ENCODE measurements around the gene ST8SIA3. TPM values are rescaled to one million over a fixed set of nuclear protein-coding genes. Genes with fewer than 3 reads are reported as not detected.

ST8SIA3 gene
- total RNA-seq, 2 experiments from 2014 or later = not detected

- BruUV-seq (replicated peaks) = no TSS peak
- H2AFZ ChIP-seq (ENCODE audit: low read length) = no peak overlapping the region
- H3K27ac ChIP-seq (ENCODE audit: low read depth, low read length, poor library complexity, severe bottlenecking) = no peak overlapping the region
- H3K79me2 ChIP-seq (ENCODE audit: insufficient read depth, low read depth, low read length) = no peaks in the 10 kb centered on the region
- ChIA-PET CTCF (ENCODE audit: unreplicated experiment) (no interaction called here), POLR2A (no interaction called here)
- H3K9me3 ChIP-seq (ENCODE audit: low read length) = no peaks in the 10 kb centered on the region
- no peak for DNase-seq (ENCODE audit: low spot score)
- H3K4me2 ChIP-seq (ENCODE audit: low read length) = no peak overlapping the region
- TF ChIP-seq EZH2phosphoT487 (IDR thresholded peaks at IDR 0.05; ENCODE audit: borderline replicate concordance, low read depth, low read length) (no peak), CTCF (conservative IDR thresholded peaks at IDR 0.05; ENCODE audit: low read length) (no peak)
- H3K4me1 ChIP-seq (ENCODE audit: insufficient read depth, low read length, poor library complexity, severe bottlenecking) = no peaks in the 10 kb centered on the region
- H3K4me3 ChIP-seq (ENCODE audit: low read depth, low read length, poor library complexity, severe bottlenecking) = no peak overlapping the region
- H3K36me3 ChIP-seq (ENCODE audit: insufficient read depth, low read length) = no peaks in the 10 kb centered on the region
- intact Hi-C loops (cut with micrococcal nuclease; ENCODE audit: unreplicated experiment) = no loop called here
- no peaks in the 10 kb centered on the region for H3K9me2 ChIP-seq (ENCODE audit: insufficient read depth, low read length)
- no peaks in the 10 kb centered on the region for H4K20me1 ChIP-seq (ENCODE audit: insufficient read depth, low read length)
These were observed 31.8 kb upstream of the ST8SIA3 start for GRCh38 chr18:57320603-57321002.

- Histone ChIP-seq H3K27ac (ENCODE audit: low read depth, low read length, poor library complexity, severe bottlenecking) (no peak overlapping the region), H3K4me3 (ENCODE audit: low read depth, low read length, poor library complexity, severe bottlenecking) (no peak overlapping the region), H3K4me1 (ENCODE audit: insufficient read depth, low read length, poor library complexity, severe bottlenecking) (no peaks in the 10 kb centered on the region), H3K9me3 (ENCODE audit: low read length) (no peaks in the 10 kb centered on the region), H3K4me2 (ENCODE audit: low read length) (no peak overlapping the region), H3K79me2 (ENCODE audit: insufficient read depth, low read depth, low read length) (no peaks in the 10 kb centered on the region), H4K20me1 (ENCODE audit: insufficient read depth, low read length) (no peaks in the 10 kb centered on the region), H2AFZ (ENCODE audit: low read length) (no peak overlapping the region), H3K36me3 (ENCODE audit: insufficient read depth, low read length) (no peaks in the 10 kb centered on the region), H3K9me2 (ENCODE audit: insufficient read depth, low read length) (no peaks in the 10 kb centered on the region)
- intact Hi-C loops (cut with micrococcal nuclease; ENCODE audit: unreplicated experiment) = no loop called here
- BruUV-seq (replicated peaks) = no TSS peak
- POLR2A ChIA-PET = no interaction called here
- DNase-seq (ENCODE audit: low spot score) = no peak
- CTCF ChIA-PET (ENCODE audit: unreplicated experiment) = no interaction called here
- TF ChIP-seq CTCF (conservative IDR thresholded peaks at IDR 0.05; ENCODE audit: low read length) (no peak), EZH2phosphoT487 (IDR thresholded peaks at IDR 0.05; ENCODE audit: borderline replicate concordance, low read depth, low read length) (no peak)
These were observed 26.7 kb upstream of the ST8SIA3 start for GRCh38 chr18:57325491-57326166.

- BruUV-seq (replicated peaks) = no TSS peak
- intact Hi-C loops (cut with micrococcal nuclease; ENCODE audit: unreplicated experiment) = no loop called here
- no peak overlapping the region for H2AFZ ChIP-seq (ENCODE audit: low read length)
- CTCF ChIA-PET (ENCODE audit: unreplicated experiment) = no interaction called here
- no peaks in the 10 kb centered on the region for H3K36me3 ChIP-seq (ENCODE audit: insufficient read depth, low read length)
- POLR2A ChIA-PET = interaction anchor here (0.8 kb wide), 1 partner anchor 130 kb away, joined by 5 read pairs; no protein-coding TSS in a partner anchor
- no peaks in the 10 kb centered on the region for H4K20me1 ChIP-seq (ENCODE audit: insufficient read depth, low read length)
- no peak overlapping the region for H3K4me3 ChIP-seq (ENCODE audit: low read depth, low read length, poor library complexity, severe bottlenecking)
- no peaks in the 10 kb centered on the region for H3K4me1 ChIP-seq (ENCODE audit: insufficient read depth, low read length, poor library complexity, severe bottlenecking)
- no peak for DNase-seq (ENCODE audit: low spot score)
- TF ChIP-seq CTCF (conservative IDR thresholded peaks at IDR 0.05; ENCODE audit: low read length) (no peak), EZH2phosphoT487 (IDR thresholded peaks at IDR 0.05; ENCODE audit: borderline replicate concordance, low read depth, low read length) (no peak)
- no peaks in the 10 kb centered on the region for H3K9me2 ChIP-seq (ENCODE audit: insufficient read depth, low read length)
- H3K4me2 ChIP-seq (ENCODE audit: low read length) = no peak overlapping the region
- H3K27ac ChIP-seq (ENCODE audit: low read depth, low read length, poor library complexity, severe bottlenecking) = no peak overlapping the region
- no peaks in the 10 kb centered on the region for H3K9me3 ChIP-seq (ENCODE audit: low read length)
- no peaks in the 10 kb centered on the region for H3K79me2 ChIP-seq (ENCODE audit: insufficient read depth, low read depth, low read length)
These were observed 25.5 kb upstream of the ST8SIA3 start for GRCh38 chr18:57326718-57327323.

Data from OCI-LY7 (cell line).